Measurements from ENCODE around the gene CNTLN. TPM values are rescaled to one million over a fixed set of nuclear protein-coding genes. Genes with fewer than 3 reads are reported as not detected.

CNTLN gene
- total RNA-seq, 1 experiment from 2014 or later = 15.0 TPM

- Histone ChIP-seq H4K91ac (ENCODE audit: insufficient read length, low read depth, low read length) (no peak overlapping the region), H3K4ac (ENCODE audit: low read depth, low read length) (no peak overlapping the region), H3K27me3 (ENCODE audit: insufficient read depth, low read length) (no peaks in the 10 kb centered on the region), H2AFZ (ENCODE audit: low read length) (no peak overlapping the region), H3K79me1 (ENCODE audit: insufficient read depth, low read depth, low read length, poor library complexity, severe bottlenecking) (no peaks in the 10 kb centered on the region), H3K23ac (ENCODE audit: insufficient read length, low read depth, low read length) (no peak overlapping the region), H4K20me1 (ENCODE audit: control insufficient read depth, insufficient read depth, insufficient read length) (no peaks in the 10 kb centered on the region), H4K5ac (ENCODE audit: insufficient read length, low read depth, low read length) (no peak overlapping the region), H3K14ac (ENCODE audit: insufficient read depth, low read length) (no peak overlapping the region), H2BK20ac (ENCODE audit: low read depth, low read length, poor library complexity, severe bottlenecking) (no peak overlapping the region), H3K27ac (ENCODE audit: insufficient read length, low read depth, low read length) (no peak overlapping the region), H3K4me2 (ENCODE audit: insufficient read depth, insufficient read length, low read length) (no peak overlapping the region), H2BK120ac (ENCODE audit: low read depth, low read length, poor library complexity, severe bottlenecking) (peak overlapping the region; percentile 64), H3T11ph (ENCODE audit: low read length) (no peak overlapping the region), H4K8ac (replicated peaks; ENCODE audit: insufficient read length, low read depth, low read length) (no peak overlapping the region), H3K23me2 (ENCODE audit: insufficient read length, low read depth, low read length, poor library complexity, severe bottlenecking) (no peaks in the 10 kb centered on the region), H2BK15ac (ENCODE audit: low read depth, low read length) (no peak overlapping the region), H3K9ac (ENCODE audit: extremely low read depth, insufficient read length, low read length) (no peak overlapping the region), H3K18ac (ENCODE audit: insufficient read length, low read depth, low read length) (peak overlapping the region; percentile 47), H3K79me2 (ENCODE audit: insufficient read depth, low read length) (no peaks in the 10 kb centered on the region), H3K4me1 (ENCODE audit: insufficient read depth, low read length) (peaks cover 12% of the 10 kb centered on the region; the same call in 1 of the 2 replicates), H2BK5ac (ENCODE audit: insufficient read length, low read length) (no peak overlapping the region), H2AK5ac (ENCODE audit: insufficient read length, low read length) (no peak overlapping the region), H3K56ac (ENCODE audit: insufficient read length, low read depth, low read length) (no peak overlapping the region), H2BK12ac (ENCODE audit: insufficient read length, low read depth, low read length) (peak overlapping the region; percentile 33), H3K9me3 (ENCODE audit: control insufficient read depth, low read depth, low read length) (no peaks in the 10 kb centered on the region)
- no peak for DNase-seq
- WGBS (ENCODE audit: extremely low coverage, insufficient read length, low lambda C conversion rate) = no CpG with 5 or more reads among the region's 2 CpGs
- no peak for TF ChIP-seq CTCF (conservative IDR thresholded peaks at IDR 0.05)
- Mint-ChIP-seq H3K27ac (peak overlapping the region in 1 of 3 experiments; percentile 24; a peak in 1 of 7 replicates), H3K9me3 (no peaks in the 10 kb centered on the region), H3K36me3 (ENCODE audit: insufficient read depth in 1 of 3, low read depth in 3 of 3) (no peaks in the 10 kb centered on the region), H3K4me1 (peaks cover 59 to 60% of the 10 kb centered on the region in 2 experiments), H3K4me3 (no peak overlapping the region), H3K27me3 (ENCODE audit: low read depth) (no peaks in the 10 kb centered on the region)
Measured at GRCh38 chr9:17398350-17398749, 263.5 kb downstream of the CNTLN start.
